ENCODE measurements around the gene SPRED1.
"Not testable (repeated sequence)": the region's sequence is repeated elsewhere in the genome, so short reads cannot be mapped to it uniquely, and the experiment has no call there.

Gene SPRED1

GRCh38 chr15:38237021-38237420 lies 15.6 kb upstream of the SPRED1 start:
- DNase-seq = not testable (repeated sequence)

GRCh38 chr15:38238311-38238710 lies 14.3 kb upstream of the SPRED1 start:
- no peak for DNase-seq

- DNase-seq = no peak
Observed at GRCh38 chr15:38242055-38242454, 10.6 kb upstream of the SPRED1 start.

- DNase-seq = no peak
Observed at GRCh38 chr15:38243278-38244055, 9.2 kb upstream of the SPRED1 start.

GRCh38 chr15:38247336-38247735 lies 5.3 kb upstream of the SPRED1 start:
- DNase-seq = no peak

- DNase-seq = peak; percentile 5
Observed at GRCh38 chr15:38253351-38253781, 730 bp downstream of the SPRED1 start.

- DNase-seq = peak; percentile 48
Observed at GRCh38 chr15:38254051-38254883, 1.6 kb downstream of the SPRED1 start.

- no peak for DNase-seq
Observed at GRCh38 chr15:38255690-38256089, 3.1 kb downstream of the SPRED1 start.

GRCh38 chr15:38257676-38258075 lies 5.0 kb downstream of the SPRED1 start:
- no peak for DNase-seq

- no peak for DNase-seq
Observed at GRCh38 chr15:38259134-38259533, 6.5 kb downstream of the SPRED1 start.

- DNase-seq = no peak
Observed at GRCh38 chr15:38260077-38260476, 7.4 kb downstream of the SPRED1 start.

GRCh38 chr15:38263251-38263650 lies 10.6 kb downstream of the SPRED1 start:
- DNase-seq = no peak

- no peak for DNase-seq
Observed at GRCh38 chr15:38263996-38264395, 11.4 kb downstream of the SPRED1 start.

- DNase-seq = no peak
Observed at GRCh38 chr15:38266247-38266986, 13.8 kb downstream of the SPRED1 start.

GRCh38 chr15:38267421-38268022 lies 14.9 kb downstream of the SPRED1 start:
- no peak for DNase-seq

- no peak for DNase-seq
Observed at GRCh38 chr15:38271144-38271543, 18.5 kb downstream of the SPRED1 start.

GRCh38 chr15:38271895-38272294 lies 19.3 kb downstream of the SPRED1 start:
- no peak for DNase-seq

- DNase-seq = not testable (repeated sequence)
Observed at GRCh38 chr15:38272431-38272830, 19.8 kb downstream of the SPRED1 start.

- no peak for DNase-seq
Observed at GRCh38 chr15:38274135-38274534, 21.5 kb downstream of the SPRED1 start.

GRCh38 chr15:38275959-38276358 lies 23.3 kb downstream of the SPRED1 start:
- DNase-seq = no peak

- not testable (repeated sequence) for DNase-seq
Observed at GRCh38 chr15:38277281-38277680, 24.6 kb downstream of the SPRED1 start.

GRCh38 chr15:38281031-38281430 lies 28.4 kb downstream of the SPRED1 start:
- DNase-seq = no peak

- no peak for DNase-seq
Observed at GRCh38 chr15:38283010-38283409, 30.4 kb downstream of the SPRED1 start.

Data from CD4-positive, alpha-beta T cell treated with Interleukin-17A for 1 hour (primary cell).